Cardiac muscle cell (in vitro differentiated cells and primary cell): ENCODE data around the gene UBXN7. TPM values are rescaled to one million over a fixed set of nuclear protein-coding genes. Genes with fewer than 3 reads are reported as not detected.
A peak's percentile ranks its signal among the peaks of the same experiment; 100 is the strongest.
"Not testable (repeated sequence)": the region's sequence is repeated elsewhere in the genome, so short reads cannot be mapped to it uniquely, and the experiment has no call there.

ENCODE experiments used
- DNase-seq, 2 donors: peaks; one replicate each; pipeline versions ENCODE4 v3.0.0 to v3.0.0-alpha.2; 2010 to 2017; ENCODE audit warnings: low read depth in 1 of 2, low spot score in 1 of 2
- H3K27ac ChIP-seq: fragments of 200-600 bp; sonication (generic); 2 replicates; pipeline ENCODE4 v1.5.1; 2016
- H3K27me3 ChIP-seq: fragments of 200-600 bp; sonication (generic); 2 replicates; pipeline ENCODE4 v1.6.0; 2016; ENCODE audit warnings: control low read depth
- H3K36me3 ChIP-seq: fragments of 200-600 bp; sonication (generic); 2 replicates; pipeline ENCODE4 v1.5.1; 2016; ENCODE audit warnings: control low read depth
- H3K4me1 ChIP-seq: fragments of 200-600 bp; sonication (generic); 2 replicates; pipeline ENCODE4 v1.8.1; 2017; ENCODE audit warnings: low read depth, mild to moderate bottlenecking, mixed run types
- H3K4me3 ChIP-seq: fragments of 200-600 bp; sonication (generic); 2 replicates; pipeline ENCODE4 v1.5.1; 2016; ENCODE audit warnings: mild to moderate bottlenecking
- H3K9me3 ChIP-seq: fragments of 200-600 bp; sonication (generic); 2 replicates; pipeline ENCODE4 v1.5.1; 2017; ENCODE audit warnings: low read depth, mild to moderate bottlenecking, control low read depth
- CTCF ChIP-seq: IDR thresholded peaks from 2 replicates; pipeline ENCODE4 v1.5.1; 2012; ENCODE audit warnings: low read depth, mild to moderate bottlenecking, low read length
- polyA plus RNA-seq: library from polyadenylated mRNA; unstranded; fragments of >200 nt; fragmentation: Nextera tagmentation; extraction: Ambion mirVana; gene quantifications from 2 replicates; pipeline ENCODE4 v1.2.1, GENCODE V29; 2016
- total RNA-seq: library from RNA; depleted of rRNA; stranded (reverse); fragments of >200 nt; gene quantifications from 2 replicates; pipeline ENCODE4 v1.2.3, GENCODE V29; 2016

The UBXN7 gene
- total RNA-seq: 10.4 and 27.7 TPM in 2 replicates
- 33.1 and 49.0 TPM in 2 replicates for polyA plus RNA-seq

- H3K27me3 ChIP-seq: no peaks in the 10 kb centered on the region
- peaks cover 5% of the 10 kb centered on the region for H3K4me1 ChIP-seq
- DNase-seq: peak; percentile 96 to 97
- H3K27ac ChIP-seq: peak within 1 kb of the TSS; percentile 95
- peak within 1 kb of the TSS; percentile 92 for H3K4me3 ChIP-seq
- no peaks in the 10 kb centered on the region for H3K9me3 ChIP-seq
- no peak for TF ChIP-seq CTCF
- H3K36me3 ChIP-seq: no peaks in the 10 kb centered on the region
Measured at GRCh38 chr3:196432137-196432879, at the start of gene UBXN7. Gene UBXN7 (minus strand): TSS chr3:196432427. CDS start chr3:196432399, 28 bp downstream.

GRCh38 chr3:196477678-196478077, 45.5 kb upstream of the UBXN7 start:
- DNase-seq: no peak
- Histone ChIP-seq H3K9me3 (no peaks in the 10 kb centered on the region), H3K27ac (no peak overlapping the region), H3K4me3 (no peak overlapping the region), H3K27me3 (no peaks in the 10 kb centered on the region), H3K36me3 (peaks cover 42% of the 10 kb centered on the region), H3K4me1 (no peaks in the 10 kb centered on the region)
- no peak for TF ChIP-seq CTCF

- no peak overlapping the region for H3K27ac ChIP-seq
- no peaks in the 10 kb centered on the region for H3K9me3 ChIP-seq
- DNase-seq: no peak
- H3K27me3 ChIP-seq: no peaks in the 10 kb centered on the region
- peaks cover 28% of the 10 kb centered on the region for H3K36me3 ChIP-seq
- no peaks in the 10 kb centered on the region for H3K4me1 ChIP-seq
- no peak for TF ChIP-seq CTCF
- H3K4me3 ChIP-seq: no peak overlapping the region
Measured at GRCh38 chr3:196472286-196472685, 40.1 kb upstream of the UBXN7 start.

GRCh38 chr3:196471551-196471950, 39.3 kb upstream of the UBXN7 start:
- H3K4me3 ChIP-seq: no peak overlapping the region
- H3K27ac ChIP-seq: no peak overlapping the region
- no peaks in the 10 kb centered on the region for H3K4me1 ChIP-seq
- peaks cover 22% of the 10 kb centered on the region for H3K36me3 ChIP-seq
- no peaks in the 10 kb centered on the region for H3K9me3 ChIP-seq
- no peaks in the 10 kb centered on the region for H3K27me3 ChIP-seq
- TF ChIP-seq CTCF: no peak
- DNase-seq: no peak

- H3K4me1 ChIP-seq, H3K27me3 ChIP-seq, H3K9me3 ChIP-seq, H3K27ac ChIP-seq, DNase-seq, H3K4me3 ChIP-seq: not testable (repeated sequence)
- H3K36me3 ChIP-seq: peaks cover 20% of the 10 kb centered on the region
Measured at GRCh38 chr3:196470182-196470581, 38.0 kb upstream of the UBXN7 start.

GRCh38 chr3:196463804-196464203, 31.6 kb upstream of the UBXN7 start:
- no peak overlapping the region for H3K27ac ChIP-seq
- no peak overlapping the region for H3K4me3 ChIP-seq
- no peaks in the 10 kb centered on the region for H3K27me3 ChIP-seq
- TF ChIP-seq CTCF: no peak
- DNase-seq: no peak
- H3K4me1 ChIP-seq: no peaks in the 10 kb centered on the region
- no peaks in the 10 kb centered on the region for H3K9me3 ChIP-seq
- no peaks in the 10 kb centered on the region for H3K36me3 ChIP-seq
